Loucy (cell line): ENCODE data around the gene RNASET2.

Experiments
- H2AFZ ChIP-seq: fragments of 200-600 bp; sonication (generic); 2 replicates; pipeline ENCODE4 v1.6.0; 2016; ENCODE audit warnings: antibody characterized with exemption, mild to moderate bottlenecking, low read length, moderate library complexity
- H3F3A ChIP-seq: fragments of 200-600 bp; 2 replicates; pipeline ENCODE4 v1.6.0; 2016; ENCODE audit warnings: antibody characterized with exemption, low read depth, mild to moderate bottlenecking
- H3K27me3 ChIP-seq: fragments of 200-600 bp; sonication (generic); 2 replicates; pipeline ENCODE4 v1.6.1; 2014; ENCODE audit warnings: low read length, mild to moderate bottlenecking; ENCODE audit not compliant: insufficient read depth, poor library complexity, severe bottlenecking
- H3K36me3 ChIP-seq: fragments of 200-600 bp; sonication (generic); 2 replicates; pipeline ENCODE4 v1.6.1; 2016; ENCODE audit warnings: low read length; ENCODE audit not compliant: insufficient read depth
- H3K4me1 ChIP-seq: fragments of 200-600 bp; sonication (generic); 2 replicates; pipeline ENCODE4 v1.5.1; 2014; ENCODE audit warnings: low read length, mild to moderate bottlenecking; ENCODE audit not compliant: insufficient read depth, poor library complexity, severe bottlenecking
- H3K4me2 ChIP-seq: fragments of 200-600 bp; sonication (generic); 2 replicates; pipeline ENCODE4 v1.6.0; 2014; ENCODE audit warnings: antibody characterized with exemption, low read length, low read depth, mild to moderate bottlenecking; ENCODE audit not compliant: poor library complexity, severe bottlenecking
- H3K4me3 ChIP-seq: fragments of 200-600 bp; sonication (generic); 2 replicates; pipeline ENCODE4 v1.5.1; 2014; ENCODE audit warnings: low read length, mild to moderate bottlenecking, mixed read lengths; ENCODE audit not compliant: poor library complexity, severe bottlenecking
- H3K79me2 ChIP-seq: fragments of 200-600 bp; sonication (generic); 2 replicates; pipeline ENCODE4 v1.6.1; 2014; ENCODE audit warnings: low read length; ENCODE audit not compliant: insufficient read depth
- H3K9ac ChIP-seq: fragments of 200-600 bp; sonication (generic); 2 replicates; pipeline ENCODE4 v1.6.0; 2014; ENCODE audit warnings: mild to moderate bottlenecking, low read depth, low read length, moderate library complexity; ENCODE audit not compliant: poor library complexity, severe bottlenecking
- H3K9me2 ChIP-seq: fragments of 200-600 bp; sonication (generic); replicated peaks from 2 replicates; pipeline ENCODE4 v1.6.1; 2016; ENCODE audit warnings: low read depth, low read length, mixed read lengths
- H3K9me3 ChIP-seq: fragments of 200-600 bp; sonication (generic); 2 replicates; pipeline ENCODE4 v1.6.1; 2014; ENCODE audit warnings: mild to moderate bottlenecking, antibody characterized with exemption, low read length, low read depth; ENCODE audit not compliant: insufficient read depth
- H4K20me1 ChIP-seq: fragments of 200-600 bp; sonication (generic); 2 replicates; pipeline ENCODE4 v1.6.0; 2014; ENCODE audit warnings: antibody characterized with exemption, low read length, mild to moderate bottlenecking; ENCODE audit not compliant: insufficient read depth, poor library complexity, severe bottlenecking
- EZH2phosphoT487 ChIP-seq: fragments of 200-600 bp; IDR thresholded peaks from 2 replicates; pipeline ENCODE4 v1.6.1; 2018; ENCODE audit warnings: antibody characterized with exemption, mild to moderate bottlenecking, moderate library complexity, borderline replicate concordance
- TF ChIP-seq, protein P1 (sequence below): fragments of 200-600 bp; sonication (generic); conservative IDR thresholded peaks from 2 replicates; pipeline ENCODE4 v1.5.1; 2014; ENCODE audit warnings: mild to moderate bottlenecking, antibody characterized with exemption, low read length

Gene RNASET2

DNA sequence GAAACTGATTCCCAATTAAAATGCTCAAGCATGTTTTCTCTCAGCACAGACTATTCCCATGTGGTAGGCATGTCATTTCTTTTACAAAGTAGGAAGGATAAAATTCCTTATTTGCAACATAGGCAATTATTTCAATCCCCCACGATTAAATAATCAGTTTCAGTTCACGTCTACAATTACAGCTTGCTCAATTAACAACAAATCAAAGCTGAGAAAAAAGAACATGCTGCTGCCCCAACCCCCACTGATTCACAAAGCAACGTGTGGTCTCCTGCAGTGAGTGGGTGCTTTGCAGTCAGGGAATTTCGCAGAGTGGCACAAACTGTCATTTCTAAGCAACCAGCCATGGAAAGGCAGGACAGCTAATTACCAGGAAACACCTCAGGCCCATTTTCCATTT is 17.0 kb downstream of the RNASET2 start:
- Histone ChIP-seq H3K9ac (no peak overlapping the region), H3K4me2 (no peak overlapping the region), H4K20me1 (no peaks in the 10 kb centered on the region), H3K4me1 (peaks cover 14% of the 10 kb centered on the region), H3K79me2 (no peaks in the 10 kb centered on the region), H2AFZ (no peak overlapping the region), H3K27me3 (no peaks in the 10 kb centered on the region), H3K4me3 (no peak overlapping the region), H3K9me2 (no peaks in the 10 kb centered on the region), H3K9me3 (no peaks in the 10 kb centered on the region), H3F3A (no peaks in the 10 kb centered on the region), H3K36me3 (no peaks in the 10 kb centered on the region; the same call in 1 of the 2 replicates)
- TF ChIP-seq, protein P1, sequence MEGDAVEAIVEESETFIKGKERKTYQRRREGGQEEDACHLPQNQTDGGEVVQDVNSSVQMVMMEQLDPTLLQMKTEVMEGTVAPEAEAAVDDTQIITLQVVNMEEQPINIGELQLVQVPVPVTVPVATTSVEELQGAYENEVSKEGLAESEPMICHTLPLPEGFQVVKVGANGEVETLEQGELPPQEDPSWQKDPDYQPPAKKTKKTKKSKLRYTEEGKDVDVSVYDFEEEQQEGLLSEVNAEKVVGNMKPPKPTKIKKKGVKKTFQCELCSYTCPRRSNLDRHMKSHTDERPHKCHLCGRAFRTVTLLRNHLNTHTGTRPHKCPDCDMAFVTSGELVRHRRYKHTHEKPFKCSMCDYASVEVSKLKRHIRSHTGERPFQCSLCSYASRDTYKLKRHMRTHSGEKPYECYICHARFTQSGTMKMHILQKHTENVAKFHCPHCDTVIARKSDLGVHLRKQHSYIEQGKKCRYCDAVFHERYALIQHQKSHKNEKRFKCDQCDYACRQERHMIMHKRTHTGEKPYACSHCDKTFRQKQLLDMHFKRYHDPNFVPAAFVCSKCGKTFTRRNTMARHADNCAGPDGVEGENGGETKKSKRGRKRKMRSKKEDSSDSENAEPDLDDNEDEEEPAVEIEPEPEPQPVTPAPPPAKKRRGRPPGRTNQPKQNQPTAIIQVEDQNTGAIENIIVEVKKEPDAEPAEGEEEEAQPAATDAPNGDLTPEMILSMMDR = no peak
- TF ChIP-seq EZH2phosphoT487 = no peak

DNA sequence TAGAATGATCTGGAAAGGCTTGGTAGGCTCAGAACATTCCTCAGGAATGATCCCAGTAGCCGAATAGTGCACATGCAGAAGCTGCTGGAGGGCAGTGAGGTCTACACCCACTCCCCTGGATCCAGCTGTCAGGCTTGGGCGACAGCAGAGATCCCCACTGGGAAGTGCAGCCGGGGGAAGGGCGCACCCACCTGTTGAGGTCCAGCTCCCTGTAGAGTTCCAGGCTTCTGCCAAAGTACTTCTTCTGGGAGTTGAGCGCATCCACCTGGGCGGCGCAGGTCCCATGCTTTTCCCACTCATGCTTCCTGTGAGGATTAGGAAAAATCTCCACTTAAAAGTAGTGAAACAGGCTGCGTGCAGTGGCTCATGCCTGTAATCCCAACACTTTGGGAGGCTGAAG is 17.6 kb downstream of the RNASET2 start:
- no peaks in the 10 kb centered on the region for H3K9me2 ChIP-seq
- peaks cover 14% of the 10 kb centered on the region for H3K4me1 ChIP-seq
- H3K9me3 ChIP-seq = no peaks in the 10 kb centered on the region
- H2AFZ ChIP-seq = no peak overlapping the region
- no peaks in the 10 kb centered on the region for H3K79me2 ChIP-seq
- no peaks in the 10 kb centered on the region for H4K20me1 ChIP-seq
- no peak overlapping the region for H3K9ac ChIP-seq
- H3K27me3 ChIP-seq = no peaks in the 10 kb centered on the region
- no peak overlapping the region for H3K4me3 ChIP-seq
- no peak overlapping the region for H3K4me2 ChIP-seq
- no peaks in the 10 kb centered on the region; the same call in 1 of the 2 replicates for H3K36me3 ChIP-seq
- TF ChIP-seq EZH2phosphoT487 = no peak
- TF ChIP-seq, protein P1 = no peak
- H3F3A ChIP-seq = no peaks in the 10 kb centered on the region

DNA sequence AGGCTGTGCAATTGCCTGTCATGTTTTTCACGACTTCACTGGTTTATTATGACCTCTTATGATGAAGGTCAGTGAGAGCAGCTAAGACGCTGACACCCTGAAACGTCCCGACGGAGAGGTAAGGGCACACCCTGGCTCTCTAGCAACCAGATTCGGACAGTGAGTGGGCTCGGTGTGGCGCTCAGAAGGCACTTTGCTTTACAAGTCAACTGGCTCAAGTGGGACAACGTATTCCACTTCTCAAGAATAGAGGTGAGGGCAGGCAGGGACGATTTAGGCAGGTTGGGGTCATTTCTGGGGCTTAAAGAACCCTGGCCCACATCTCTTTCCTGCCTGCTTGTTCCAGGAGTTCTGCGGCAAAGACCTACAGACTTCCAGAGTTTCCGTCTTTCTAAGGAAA is 18.2 kb downstream of the RNASET2 start:
- H3K9ac ChIP-seq = no peak overlapping the region
- no peak overlapping the region for H3K4me3 ChIP-seq
- no peak overlapping the region for H2AFZ ChIP-seq
- H3K4me2 ChIP-seq = no peak overlapping the region
- no peaks in the 10 kb centered on the region; the same call in 1 of the 2 replicates for H3K36me3 ChIP-seq
- no peaks in the 10 kb centered on the region for H3K27me3 ChIP-seq
- no peaks in the 10 kb centered on the region for H3K79me2 ChIP-seq
- no peak for TF ChIP-seq EZH2phosphoT487
- TF ChIP-seq, protein P1 = no peak
- no peaks in the 10 kb centered on the region for H3F3A ChIP-seq
- H4K20me1 ChIP-seq = no peaks in the 10 kb centered on the region
- no peaks in the 10 kb centered on the region for H3K9me3 ChIP-seq
- H3K9me2 ChIP-seq = no peaks in the 10 kb centered on the region
- H3K4me1 ChIP-seq = peaks cover 14% of the 10 kb centered on the region
